GM12878 (cell line): Measurements from ENCODE around the gene PXT1. TPM values are rescaled to one million over a fixed set of nuclear protein-coding genes. Genes with fewer than 3 reads are reported as not detected.
A peak's percentile ranks its signal among the peaks of the same experiment; 100 is the strongest.

ENCODE experiments used
- CBX5 ChIP-seq: sonication (generic); IDR thresholded peaks from 2 replicates; pipeline ENCODE4 v1.6.1; 2016; ENCODE audit warnings: low read depth, moderate library complexity, mild to moderate bottlenecking, inconsistent platforms
- CHD1 ChIP-seq: IDR thresholded peaks from 2 replicates; pipeline ENCODE4 v1.6.1; 2012; ENCODE audit warnings: low read depth, low read length, improper control_type of control experiment
- DPF2 ChIP-seq: fragments of 450-650 bp; IDR thresholded peaks from 2 replicates; pipeline ENCODE4 v1.6.1; 2017; ENCODE audit warnings: mild to moderate bottlenecking
- E2F4 ChIP-seq: IDR thresholded peaks from 2 replicates; pipeline ENCODE4 v1.6.1; 2012; ENCODE audit warnings: low read depth, low read length, improper control_type of control experiment
- MXI1 ChIP-seq: fragments of 150-350 bp; IDR thresholded peaks from 2 replicates; pipeline ENCODE4 v1.6.1; 2011; ENCODE audit warnings: low read depth, mild to moderate bottlenecking, inconsistent platforms, low read length, improper control_type of control experiment
- NFYB ChIP-seq: IDR thresholded peaks from 2 replicates; pipeline ENCODE4 v1.6.1; 2011; ENCODE audit warnings: low read depth, mild to moderate bottlenecking, low read length, improper control_type of control experiment, moderate library complexity; ENCODE audit not compliant: insufficient read depth
- RB1 ChIP-seq: fragments of 450-650 bp; formaldehyde crosslinking; IDR thresholded peaks from 2 replicates; pipeline ENCODE4 v1.6.1; 2017; ENCODE audit warnings: mild to moderate bottlenecking, borderline replicate concordance
- RFX5 ChIP-seq: IDR thresholded peaks from 2 replicates; pipeline ENCODE4 v1.6.1; 2011; ENCODE audit warnings: low read depth, low read length, improper control_type of control experiment
- SMAD1 ChIP-seq: fragments of 450-650 bp; IDR thresholded peaks from 2 replicates; pipeline ENCODE4 v1.6.1; 2018; ENCODE audit warnings: mild to moderate bottlenecking, low read depth; ENCODE audit not compliant: partially characterized antibody
- SREBF1 ChIP-seq: IDR thresholded peaks from 2 replicates; pipeline ENCODE4 v1.6.1; 2012; ENCODE audit warnings: mild to moderate bottlenecking, low read length
- SRF ChIP-seq, 2 experiments: IDR thresholded peaks; 2 replicates each; pipeline ENCODE4 v1.6.1; 2011; ENCODE audit warnings: low read depth in 2 of 2, low read length in 2 of 2, mild to moderate bottlenecking in 1 of 2, moderate library complexity in 1 of 2
- TAF1 ChIP-seq: IDR thresholded peaks from 2 replicates; pipeline ENCODE4 v1.6.1; 2011; ENCODE audit warnings: mild to moderate bottlenecking, low read depth, low read length, borderline replicate concordance
- ZBED1 ChIP-seq: IDR thresholded peaks from 2 replicates; pipeline ENCODE4 v1.6.1; 2016; ENCODE audit warnings: borderline replicate concordance
- ZSCAN29 ChIP-seq: fragments of 450-650 bp; IDR thresholded peaks from 2 replicates; pipeline ENCODE4 v1.6.1; 2017; ENCODE audit warnings: mild to moderate bottlenecking, moderate library complexity
- polyA plus RNA-seq, 11 experiments: library from polyadenylated mRNA; depleted of rRNA in 4 of 11; unstranded in 6 of 11; stranded (reverse) in 5 of 11; fragments of >200 nt; fragmentation: Nextera tagmentation in 4 of 11; fragmentation: Illumina TruSeq in 1 of 11; extraction: Ambion mirVana in 4 of 11; extraction: Trizol in 1 of 11; gene quantifications; 1 replicate in 1 of 11; 2 replicates in 10 of 11; pipeline versions ENCODE4 v1.2.1 to v1.2.3, GENCODE V29; 2011 to 2016; ENCODE audit warnings: inconsistent platforms in 2 of 11, missing spikeins in 2 of 11, low read depth in 1 of 11
- total RNA-seq, 4 experiments: library from RNA; depleted of rRNA in 3 of 4; stranded (reverse); fragments of >200 nt in 3 of 4; fragmentation: Illumina TruSeq in 1 of 4; extraction: Trizol in 1 of 4; gene quantifications; 2 replicates each; pipeline versions ENCODE4 v1.2.1 to v1.2.3, GENCODE V29; 2013 to 2021
- TF ChIP-seq, protein P1 (sequence below): IDR thresholded peaks from 2 replicates; pipeline ENCODE4 v1.6.1; 2012; ENCODE audit warnings: improper control_type of control experiment, low read depth, low read length; ENCODE audit not compliant: insufficient replicate concordance
- TF ChIP-seq, protein P2 (sequence below): fragments of 150-350 bp; IDR thresholded peaks from 2 replicates; pipeline ENCODE4 v1.6.1; 2016; ENCODE audit warnings: low read depth, low read length

The PXT1 gene
- total and polyA plus RNA-seq, 10 of the 15 experiments (the other 5 are each of a cell fraction or from before 2014, with no cell fraction given): 0.27 to 2.9 (median 0.50) TPM

- TF ChIP-seq, protein P1, sequence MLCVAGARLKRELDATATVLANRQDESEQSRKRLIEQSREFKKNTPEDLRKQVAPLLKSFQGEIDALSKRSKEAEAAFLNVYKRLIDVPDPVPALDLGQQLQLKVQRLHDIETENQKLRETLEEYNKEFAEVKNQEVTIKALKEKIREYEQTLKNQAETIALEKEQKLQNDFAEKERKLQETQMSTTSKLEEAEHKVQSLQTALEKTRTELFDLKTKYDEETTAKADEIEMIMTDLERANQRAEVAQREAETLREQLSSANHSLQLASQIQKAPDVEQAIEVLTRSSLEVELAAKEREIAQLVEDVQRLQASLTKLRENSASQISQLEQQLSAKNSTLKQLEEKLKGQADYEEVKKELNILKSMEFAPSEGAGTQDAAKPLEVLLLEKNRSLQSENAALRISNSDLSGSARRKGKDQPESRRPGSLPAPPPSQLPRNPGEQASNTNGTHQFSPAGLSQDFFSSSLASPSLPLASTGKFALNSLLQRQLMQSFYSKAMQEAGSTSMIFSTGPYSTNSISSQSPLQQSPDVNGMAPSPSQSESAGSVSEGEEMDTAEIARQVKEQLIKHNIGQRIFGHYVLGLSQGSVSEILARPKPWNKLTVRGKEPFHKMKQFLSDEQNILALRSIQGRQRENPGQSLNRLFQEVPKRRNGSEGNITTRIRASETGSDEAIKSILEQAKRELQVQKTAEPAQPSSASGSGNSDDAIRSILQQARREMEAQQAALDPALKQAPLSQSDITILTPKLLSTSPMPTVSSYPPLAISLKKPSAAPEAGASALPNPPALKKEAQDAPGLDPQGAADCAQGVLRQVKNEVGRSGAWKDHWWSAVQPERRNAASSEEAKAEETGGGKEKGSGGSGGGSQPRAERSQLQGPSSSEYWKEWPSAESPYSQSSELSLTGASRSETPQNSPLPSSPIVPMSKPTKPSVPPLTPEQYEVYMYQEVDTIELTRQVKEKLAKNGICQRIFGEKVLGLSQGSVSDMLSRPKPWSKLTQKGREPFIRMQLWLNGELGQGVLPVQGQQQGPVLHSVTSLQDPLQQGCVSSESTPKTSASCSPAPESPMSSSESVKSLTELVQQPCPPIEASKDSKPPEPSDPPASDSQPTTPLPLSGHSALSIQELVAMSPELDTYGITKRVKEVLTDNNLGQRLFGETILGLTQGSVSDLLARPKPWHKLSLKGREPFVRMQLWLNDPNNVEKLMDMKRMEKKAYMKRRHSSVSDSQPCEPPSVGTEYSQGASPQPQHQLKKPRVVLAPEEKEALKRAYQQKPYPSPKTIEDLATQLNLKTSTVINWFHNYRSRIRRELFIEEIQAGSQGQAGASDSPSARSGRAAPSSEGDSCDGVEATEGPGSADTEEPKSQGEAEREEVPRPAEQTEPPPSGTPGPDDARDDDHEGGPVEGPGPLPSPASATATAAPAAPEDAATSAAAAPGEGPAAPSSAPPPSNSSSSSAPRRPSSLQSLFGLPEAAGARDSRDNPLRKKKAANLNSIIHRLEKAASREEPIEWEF: no peak
- no peak for TF ChIP-seq SREBF1
- no peak for TF ChIP-seq CHD1
- no peak for TF ChIP-seq ZBED1
- TF ChIP-seq TAF1: peak; percentile 50; the same call in 1 of the 2 replicates
- TF ChIP-seq CBX5: no peak
- no peak for TF ChIP-seq DPF2
- TF ChIP-seq, protein P2, sequence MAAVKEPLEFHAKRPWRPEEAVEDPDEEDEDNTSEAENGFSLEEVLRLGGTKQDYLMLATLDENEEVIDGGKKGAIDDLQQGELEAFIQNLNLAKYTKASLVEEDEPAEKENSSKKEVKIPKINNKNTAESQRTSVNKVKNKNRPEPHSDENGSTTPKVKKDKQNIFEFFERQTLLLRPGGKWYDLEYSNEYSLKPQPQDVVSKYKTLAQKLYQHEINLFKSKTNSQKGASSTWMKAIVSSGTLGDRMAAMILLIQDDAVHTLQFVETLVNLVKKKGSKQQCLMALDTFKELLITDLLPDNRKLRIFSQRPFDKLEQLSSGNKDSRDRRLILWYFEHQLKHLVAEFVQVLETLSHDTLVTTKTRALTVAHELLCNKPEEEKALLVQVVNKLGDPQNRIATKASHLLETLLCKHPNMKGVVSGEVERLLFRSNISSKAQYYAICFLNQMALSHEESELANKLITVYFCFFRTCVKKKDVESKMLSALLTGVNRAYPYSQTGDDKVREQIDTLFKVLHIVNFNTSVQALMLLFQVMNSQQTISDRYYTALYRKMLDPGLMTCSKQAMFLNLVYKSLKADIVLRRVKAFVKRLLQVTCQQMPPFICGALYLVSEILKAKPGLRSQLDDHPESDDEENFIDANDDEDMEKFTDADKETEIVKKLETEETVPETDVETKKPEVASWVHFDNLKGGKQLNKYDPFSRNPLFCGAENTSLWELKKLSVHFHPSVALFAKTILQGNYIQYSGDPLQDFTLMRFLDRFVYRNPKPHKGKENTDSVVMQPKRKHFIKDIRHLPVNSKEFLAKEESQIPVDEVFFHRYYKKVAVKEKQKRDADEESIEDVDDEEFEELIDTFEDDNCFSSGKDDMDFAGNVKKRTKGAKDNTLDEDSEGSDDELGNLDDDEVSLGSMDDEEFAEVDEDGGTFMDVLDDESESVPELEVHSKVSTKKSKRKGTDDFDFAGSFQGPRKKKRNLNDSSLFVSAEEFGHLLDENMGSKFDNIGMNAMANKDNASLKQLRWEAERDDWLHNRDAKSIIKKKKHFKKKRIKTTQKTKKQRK: no peak
- TF ChIP-seq MXI1: peak; percentile 32; the same call in 1 of the 2 replicates
- no peak for TF ChIP-seq SRF (IDR thresholded peaks at IDR 0.05; ENCODE audit: low read depth in 2 of 2, low read length in 2 of 2)
- peak; percentile 76 for TF ChIP-seq NFYB
- no peak for TF ChIP-seq ZSCAN29
- TF ChIP-seq RB1: peak; percentile 99
- TF ChIP-seq SMAD1: no peak
- TF ChIP-seq RFX5: 0 out of 2 replicates have a peak, but pooled peaks have one; percentile 9
- TF ChIP-seq E2F4: peak; percentile 80
Observed at GRCh38 chr6:36423101-36423824, 19.4 kb downstream of the PXT1 start (continued).
